GM12892 (cell line): ENCODE measurements around the gene CARMIL1.

ENCODE experiments used
- POLR2A ChIP-seq: IDR thresholded peaks from 2 replicates; pipeline ENCODE4 v1.6.1; 2011; ENCODE audit warnings: low read depth, low read length, control low read depth
- TAF1 ChIP-seq: IDR thresholded peaks from 2 replicates; pipeline ENCODE4 v1.6.1; 2011; ENCODE audit warnings: low read depth, mild to moderate bottlenecking, control low read depth, low read length, borderline replicate concordance

- TF ChIP-seq POLR2A (no peak), TAF1 (no peak)
Measured at GRCh38 chr6:25312034-25312620, 33.0 kb downstream of the CARMIL1 start.
